ENCODE data around the gene NAALAD2.

DNA sequence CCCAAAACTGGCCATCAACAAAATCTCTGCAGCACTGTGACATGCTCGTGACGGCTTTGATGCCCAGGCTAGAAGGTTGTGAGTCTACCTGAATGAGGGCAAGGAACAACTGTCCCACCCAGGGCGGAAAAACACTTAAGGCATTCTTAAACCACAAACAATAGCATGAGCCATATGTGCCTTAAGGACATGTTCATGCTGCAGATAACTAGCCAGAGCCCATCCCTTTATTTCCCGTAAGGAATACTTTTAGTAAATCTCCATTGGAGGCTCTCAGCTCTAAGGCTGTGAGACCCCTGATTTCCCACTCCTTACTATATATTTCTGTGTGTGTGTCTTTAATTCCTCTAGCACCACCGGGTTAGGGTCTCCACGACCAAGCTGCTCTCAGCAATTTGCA lies 85.0 kb downstream of the NAALAD2 start:
- TF ChIP-seq, protein P1, sequence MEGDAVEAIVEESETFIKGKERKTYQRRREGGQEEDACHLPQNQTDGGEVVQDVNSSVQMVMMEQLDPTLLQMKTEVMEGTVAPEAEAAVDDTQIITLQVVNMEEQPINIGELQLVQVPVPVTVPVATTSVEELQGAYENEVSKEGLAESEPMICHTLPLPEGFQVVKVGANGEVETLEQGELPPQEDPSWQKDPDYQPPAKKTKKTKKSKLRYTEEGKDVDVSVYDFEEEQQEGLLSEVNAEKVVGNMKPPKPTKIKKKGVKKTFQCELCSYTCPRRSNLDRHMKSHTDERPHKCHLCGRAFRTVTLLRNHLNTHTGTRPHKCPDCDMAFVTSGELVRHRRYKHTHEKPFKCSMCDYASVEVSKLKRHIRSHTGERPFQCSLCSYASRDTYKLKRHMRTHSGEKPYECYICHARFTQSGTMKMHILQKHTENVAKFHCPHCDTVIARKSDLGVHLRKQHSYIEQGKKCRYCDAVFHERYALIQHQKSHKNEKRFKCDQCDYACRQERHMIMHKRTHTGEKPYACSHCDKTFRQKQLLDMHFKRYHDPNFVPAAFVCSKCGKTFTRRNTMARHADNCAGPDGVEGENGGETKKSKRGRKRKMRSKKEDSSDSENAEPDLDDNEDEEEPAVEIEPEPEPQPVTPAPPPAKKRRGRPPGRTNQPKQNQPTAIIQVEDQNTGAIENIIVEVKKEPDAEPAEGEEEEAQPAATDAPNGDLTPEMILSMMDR (IDR thresholded peaks at IDR 0.05 in 8 of 11, conservative IDR thresholded peaks at IDR 0.05 in 3 of 11), result no peak
- TF ChIP-seq POLR2A (IDR thresholded peaks at IDR 0.05) (no peak), POLR2AphosphoS5 (IDR thresholded peaks at IDR 0.05) (no peak)

Data from spleen (tissue), 7 donors.